Muscle of leg (tissue), 11 donors: ENCODE data around the gene C11orf16. TPM values are rescaled to one million over a fixed set of nuclear protein-coding genes. Genes with fewer than 3 reads are reported as not detected.

ENCODE experiments used
- DNase-seq: peaks from one replicate; pipeline ENCODE4 v3.0.0; 2013
- H3K27ac ChIP-seq: one replicate; pipeline ENCODE4 v1.5.1; 2013; ENCODE audit warnings: mild to moderate bottlenecking, low read length, control low read depth
- H3K27me3 ChIP-seq: one replicate; pipeline ENCODE4 v1.6.1; 2013; ENCODE audit warnings: low read length; ENCODE audit not compliant: control insufficient read depth, insufficient read depth
- H3K36me3 ChIP-seq: one replicate; pipeline ENCODE4 v1.6.1; 2013; ENCODE audit warnings: low read length; ENCODE audit not compliant: control insufficient read depth, insufficient read depth
- H3K4me1 ChIP-seq: one replicate; pipeline ENCODE4 v1.6.1; 2013; ENCODE audit warnings: low read length; ENCODE audit not compliant: control insufficient read depth, insufficient read depth
- H3K4me3 ChIP-seq: one replicate; pipeline ENCODE4 v1.5.1; 2013; ENCODE audit warnings: low read length, control low read depth
- H3K9me3 ChIP-seq: replicated peaks from 2 replicates; pipeline ENCODE4 v1.6.1; 2013; ENCODE audit warnings: low read depth, low read length; ENCODE audit not compliant: control insufficient read depth
- WGBS: methylation state at CpG from one replicate; pipeline ENCODE4 v1.1.5; 2013; ENCODE audit warnings: missing lambda C conversion rate; ENCODE audit not compliant: insufficient coverage; 5-methylcytosine and 5-hydroxymethylcytosine counted together
- polyA plus RNA-seq, 8 donors: library from polyadenylated mRNA; unstranded; fragments of 120-200 nt; gene quantifications; one replicate each; pipeline versions ENCODE4 v1.2.1 to v1.2.3, GENCODE V29; 2013; ENCODE audit warnings: inconsistent platforms in 1 of 8, low replicate concordance in 1 of 8; ENCODE audit not compliant: insufficient read length in 8 of 8, insufficient read depth in 1 of 8
- total RNA-seq: library from RNA; stranded (reverse); fragments of 120-200 nt; gene quantifications from one replicate; pipeline ENCODE4 v1.2.4, GENCODE V29; 2013

C11orf16 gene
- total and polyA plus RNA-seq, 9 donors: 0.11 to 0.38 (median 0.13) TPM; not detected in 6

GRCh38 chr11:8962841-8963240 is 30.1 kb upstream of the C11orf16 start:
- Histone ChIP-seq H3K4me3 (no peak overlapping the region), H3K36me3 (peaks cover 6% of the 10 kb centered on the region), H3K9me3 (no peaks in the 10 kb centered on the region), H3K27me3 (no peaks in the 10 kb centered on the region), H3K4me1 (peaks cover 21% of the 10 kb centered on the region), H3K27ac (no peak overlapping the region)
- WGBS: no CpG with 5 or more reads among the region's 2 CpGs
- no peak for DNase-seq

- H3K36me3 ChIP-seq: no peaks in the 10 kb centered on the region
- peaks cover 21% of the 10 kb centered on the region for H3K4me1 ChIP-seq
- no peak overlapping the region for H3K27ac ChIP-seq
- no peak for DNase-seq
- H3K4me3 ChIP-seq: no peak overlapping the region
- no peaks in the 10 kb centered on the region for H3K9me3 ChIP-seq
- WGBS: no CpG with 5 or more reads among the region's 2 CpGs
- no peaks in the 10 kb centered on the region for H3K27me3 ChIP-seq
Observed at GRCh38 chr11:8961401-8961800, 28.7 kb upstream of the C11orf16 start.

DNA sequence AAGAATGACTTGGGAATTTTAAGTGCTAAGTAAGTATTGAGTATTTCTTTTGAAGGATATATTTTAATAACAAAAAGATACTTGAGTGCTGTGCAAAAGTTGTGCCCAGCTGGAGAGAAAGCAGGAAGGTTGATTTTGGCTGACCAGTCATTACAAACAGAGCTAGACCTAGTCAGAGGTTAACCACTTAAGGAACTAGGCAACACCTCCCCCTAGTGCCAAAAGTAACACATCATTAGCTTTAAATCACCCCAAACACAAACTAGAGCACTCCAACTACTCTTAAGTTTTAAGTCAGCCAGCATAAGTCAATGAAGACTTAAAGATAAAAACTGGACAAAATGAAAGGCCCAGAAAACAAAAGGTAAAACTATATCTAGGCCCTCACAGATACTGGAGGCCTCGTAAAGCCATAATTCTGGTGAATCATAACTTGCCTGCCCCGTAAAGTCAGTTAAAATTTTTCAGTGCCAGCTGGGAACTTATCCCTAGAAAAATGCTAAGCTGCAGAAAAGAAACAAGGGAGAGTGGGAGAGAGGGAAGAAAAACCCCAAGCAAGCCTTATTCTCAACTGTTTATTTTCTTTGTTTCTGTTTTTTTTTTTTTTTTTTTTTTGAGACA is 26.9 kb upstream of the C11orf16 start:
- H3K27me3 ChIP-seq: no peaks in the 10 kb centered on the region
- WGBS: no CpG with 5 or more reads among the region's 2 CpGs
- DNase-seq: peak; percentile 88
- no peak overlapping the region for H3K27ac ChIP-seq
- no peak overlapping the region for H3K4me3 ChIP-seq
- peaks cover 9% of the 10 kb centered on the region for H3K36me3 ChIP-seq
- H3K9me3 ChIP-seq: no peaks in the 10 kb centered on the region
- peaks cover 11% of the 10 kb centered on the region for H3K4me1 ChIP-seq

DNA sequence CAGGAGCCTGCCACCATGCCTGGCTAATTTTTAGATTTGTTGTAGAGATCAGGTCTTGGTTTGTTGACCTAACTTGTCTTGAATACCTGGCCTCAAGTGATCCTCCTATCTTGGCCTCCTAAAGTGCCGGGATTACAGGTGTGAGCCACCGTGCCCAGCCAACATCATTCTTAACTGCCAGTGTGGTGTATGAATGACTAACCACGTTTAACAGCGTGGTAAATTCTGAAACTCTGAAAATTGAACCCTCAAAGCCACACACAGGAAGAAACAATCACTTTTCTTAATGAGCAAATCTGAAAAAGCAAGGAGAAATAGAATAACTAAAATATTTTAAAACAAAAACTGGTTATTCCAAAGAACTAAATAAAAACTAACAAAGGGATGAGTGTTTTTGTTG is 24.1 kb upstream of the C11orf16 start:
- Histone ChIP-seq H3K4me3 (no peak overlapping the region), H3K27me3 (no peaks in the 10 kb centered on the region), H3K36me3 (peaks cover 23% of the 10 kb centered on the region), H3K27ac (no peak overlapping the region), H3K9me3 (no peaks in the 10 kb centered on the region), H3K4me1 (peaks cover 5% of the 10 kb centered on the region)
- DNase-seq: no peak
- WGBS: no CpG with 5 or more reads among the region's 4 CpGs

GRCh38 chr11:8948886-8949285 is 16.1 kb upstream of the C11orf16 start:
- Histone ChIP-seq H3K27me3 (no peaks in the 10 kb centered on the region), H3K4me3 (no peak overlapping the region), H3K4me1 (no peaks in the 10 kb centered on the region), H3K36me3 (peaks cover 19% of the 10 kb centered on the region), H3K9me3 (no peaks in the 10 kb centered on the region), H3K27ac (no peak overlapping the region)
- WGBS: no CpG with 5 or more reads among the region's 3 CpGs
- no peak for DNase-seq

- Histone ChIP-seq H3K27me3 (no peaks in the 10 kb centered on the region), H3K9me3 (no peaks in the 10 kb centered on the region), H3K4me3 (no peak overlapping the region), H3K4me1 (no peaks in the 10 kb centered on the region), H3K36me3 (peaks cover 12% of the 10 kb centered on the region), H3K27ac (no peak overlapping the region)
- DNase-seq: no peak
- no CpG with 5 or more reads among the region's 4 CpGs for WGBS
Observed at GRCh38 chr11:8947230-8947943, 14.6 kb upstream of the C11orf16 start.

- no peak within 1 kb of the TSS for H3K27ac ChIP-seq
- no CpG with 5 or more reads among the region's 5 CpGs for WGBS
- no peak within 1 kb of the TSS for H3K4me3 ChIP-seq
- DNase-seq: no peak
- H3K36me3 ChIP-seq: peaks cover 2% of the 10 kb centered on the region
- H3K9me3 ChIP-seq: no peaks in the 10 kb centered on the region
- no peaks in the 10 kb centered on the region for H3K4me1 ChIP-seq
- no peaks in the 10 kb centered on the region for H3K27me3 ChIP-seq
Observed at GRCh38 chr11:8942518-8943066, 9.8 kb upstream of the C11orf16 start, which contains the start of gene ASCL3. Gene ASCL3 (minus strand): TSS chr11:8943016. CDS start chr11:8938161, 4,855 bp downstream.

DNA sequence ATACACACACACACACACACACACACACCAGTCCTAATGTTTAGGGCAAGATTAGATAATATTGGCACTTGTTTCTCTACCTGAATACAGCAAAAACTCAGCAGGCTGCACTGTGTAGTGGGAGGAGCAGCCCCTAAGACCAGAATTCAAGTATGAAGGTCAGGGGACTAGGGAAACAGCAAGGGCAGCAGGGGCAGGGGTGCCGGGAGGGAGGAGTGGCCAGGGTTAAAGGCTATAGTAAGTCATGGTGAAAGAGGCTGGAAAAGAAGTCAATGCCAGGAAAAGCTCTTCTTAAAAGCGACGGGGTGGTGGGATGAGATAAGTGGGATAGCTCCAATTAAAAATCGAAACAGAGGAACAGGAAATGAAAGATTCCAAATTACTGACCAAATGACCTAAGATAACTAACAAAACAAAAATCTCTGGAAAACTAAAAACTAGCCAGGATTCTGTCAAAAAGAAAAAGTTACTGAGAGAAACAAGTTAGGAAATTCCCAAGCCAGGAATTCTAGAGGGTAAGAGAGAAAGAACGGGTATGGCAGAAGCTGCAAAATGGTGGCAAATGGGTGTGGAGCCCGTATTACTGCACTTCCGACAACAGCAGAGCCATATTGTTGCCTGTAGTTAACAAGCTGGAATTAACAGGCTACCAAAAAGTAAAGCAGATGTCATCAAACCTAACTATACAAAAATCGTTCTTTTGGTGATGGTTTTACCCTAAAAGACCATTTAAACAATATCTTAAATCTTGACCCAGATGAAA is 8.8 kb upstream of the C11orf16 start:
- Histone ChIP-seq H3K4me3 (no peak overlapping the region), H3K4me1 (no peaks in the 10 kb centered on the region), H3K9me3 (no peaks in the 10 kb centered on the region), H3K27ac (no peak overlapping the region), H3K36me3 (no peaks in the 10 kb centered on the region), H3K27me3 (no peaks in the 10 kb centered on the region)
- DNase-seq: no peak
- WGBS: 77% methylated on average over 4 of the region's 8 CpGs

DNA sequence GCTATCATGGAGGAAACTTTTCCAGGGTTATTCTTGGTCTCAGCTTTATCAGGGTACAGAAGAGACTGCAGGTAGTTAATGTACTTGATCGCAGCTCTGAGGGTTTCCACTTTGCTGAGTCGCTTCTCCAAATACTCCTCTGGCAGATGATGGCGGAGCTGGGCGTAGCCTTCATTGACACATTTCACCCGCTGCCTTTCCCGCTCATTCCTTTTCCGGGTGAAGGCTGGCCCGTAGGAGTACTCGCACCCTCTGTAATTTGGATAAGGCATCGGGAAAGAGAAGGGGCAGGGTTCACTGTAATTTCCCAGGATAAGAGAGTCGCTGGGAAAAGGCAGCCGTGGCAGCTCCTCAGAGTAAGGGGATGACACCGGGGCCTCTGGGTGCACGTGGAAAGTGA is 4.9 kb upstream of the C11orf16 start:
- H3K4me3 ChIP-seq: no peak overlapping the region
- DNase-seq: no peak
- no peaks in the 10 kb centered on the region for H3K4me1 ChIP-seq
- 97% methylated on average over 11 of the region's 14 CpGs for WGBS
- no peak overlapping the region for H3K27ac ChIP-seq
- H3K36me3 ChIP-seq: no peaks in the 10 kb centered on the region
- H3K9me3 ChIP-seq: no peaks in the 10 kb centered on the region
- no peaks in the 10 kb centered on the region for H3K27me3 ChIP-seq

- no peaks in the 10 kb centered on the region for H3K27me3 ChIP-seq
- H3K27ac ChIP-seq: no peak overlapping the region
- no peaks in the 10 kb centered on the region for H3K36me3 ChIP-seq
- 83% methylated on average over 5 of the region's 10 CpGs for WGBS
- H3K4me3 ChIP-seq: no peak overlapping the region
- H3K9me3 ChIP-seq: no peaks in the 10 kb centered on the region
- H3K4me1 ChIP-seq: peaks cover 3% of the 10 kb centered on the region
- DNase-seq: no peak
Observed at GRCh38 chr11:8937159-8937558, 4.4 kb upstream of the C11orf16 start.
